Trophoblast cell (in vitro differentiated cells and primary cell): ENCODE results near the gene LINGO3.

Experiments
- DNase-seq, 2 donors: peaks; one replicate each; pipeline ENCODE4 v3.0.0-alpha.2; 2016
- H2AFZ ChIP-seq: 2 replicates; pipeline ENCODE4 v1.6.1; 2013; ENCODE audit warnings: low read length, moderate library complexity, mild to moderate bottlenecking; ENCODE audit not compliant: insufficient read depth, poor library complexity
- H2AK5ac ChIP-seq: 2 replicates; pipeline ENCODE4 v1.6.1; 2013; ENCODE audit warnings: mild to moderate bottlenecking, low read length
- H2BK120ac ChIP-seq: 2 replicates; pipeline ENCODE4 v1.6.1; 2013; ENCODE audit warnings: low read length, mild to moderate bottlenecking, moderate library complexity; ENCODE audit not compliant: insufficient read depth, poor library complexity
- H2BK12ac ChIP-seq: 2 replicates; pipeline ENCODE4 v1.6.1; 2013; ENCODE audit warnings: mild to moderate bottlenecking, low read length, moderate library complexity
- H2BK5ac ChIP-seq: 2 replicates; pipeline ENCODE4 v1.6.1; 2013; ENCODE audit warnings: low read length, low read depth, moderate library complexity, mild to moderate bottlenecking; ENCODE audit not compliant: poor library complexity
- H3K14ac ChIP-seq: 2 replicates; pipeline ENCODE4 v1.6.1; 2013; ENCODE audit warnings: mild to moderate bottlenecking, low read length
- H3K18ac ChIP-seq: 2 replicates; pipeline ENCODE4 v1.6.1; 2013; ENCODE audit warnings: mild to moderate bottlenecking, low read length
- H3K23ac ChIP-seq: 2 replicates; pipeline ENCODE4 v1.6.1; 2013; ENCODE audit warnings: low read length
- H3K27ac ChIP-seq: 2 replicates; pipeline ENCODE4 v1.5.1; 2013; ENCODE audit warnings: low read depth, mild to moderate bottlenecking, inconsistent platforms, low read length, moderate library complexity
- H3K27me3 ChIP-seq: 2 replicates; pipeline ENCODE4 v1.6.1; 2013; ENCODE audit warnings: inconsistent platforms, mild to moderate bottlenecking, low read length, moderate library complexity; ENCODE audit not compliant: insufficient read depth
- H3K36me3 ChIP-seq, 2 experiments: 1 replicate in 1 of 2; 2 replicates in 1 of 2; pipeline ENCODE4 v1.6.1; 2013; ENCODE audit warnings: low read length in 2 of 2, mild to moderate bottlenecking in 2 of 2, moderate library complexity in 1 of 2; ENCODE audit not compliant: insufficient read depth in 2 of 2, control insufficient read depth in 1 of 2
- H3K4ac ChIP-seq: 2 replicates; pipeline ENCODE4 v1.6.1; 2013; ENCODE audit warnings: low read depth, mild to moderate bottlenecking, low read length, moderate library complexity
- H3K4me1 ChIP-seq, 2 experiments: 1 replicate in 1 of 2; 2 replicates in 1 of 2; pipeline ENCODE4 v1.6.1; 2013; ENCODE audit warnings: low read length in 2 of 2, mild to moderate bottlenecking in 2 of 2, moderate library complexity in 1 of 2; ENCODE audit not compliant: insufficient read depth in 2 of 2, control insufficient read depth in 1 of 2
- H3K4me2 ChIP-seq: 2 replicates; pipeline ENCODE4 v1.6.1; 2013; ENCODE audit warnings: inconsistent platforms, mild to moderate bottlenecking, low read length, moderate library complexity
- H3K4me3 ChIP-seq: 2 replicates; pipeline ENCODE4 v1.5.1; 2013; ENCODE audit warnings: mild to moderate bottlenecking, low read depth, low read length, inconsistent platforms
- H3K79me1 ChIP-seq: one replicate; pipeline ENCODE4 v1.6.1; 2013; ENCODE audit warnings: low read length
- H3K79me2 ChIP-seq: 2 replicates; pipeline ENCODE4 v1.6.1; 2013; ENCODE audit warnings: low read length, mild to moderate bottlenecking; ENCODE audit not compliant: control insufficient read depth, insufficient read depth, poor library complexity
- H3K9ac ChIP-seq: 2 replicates; pipeline ENCODE4 v1.6.1; 2013; ENCODE audit warnings: mild to moderate bottlenecking, low read length
- H3K9me3 ChIP-seq: 2 replicates; pipeline ENCODE4 v1.6.1; 2013; ENCODE audit warnings: low read depth, mild to moderate bottlenecking, control low read depth, inconsistent platforms, low read length; ENCODE audit not compliant: insufficient read depth
- H4K12ac ChIP-seq: 2 replicates; pipeline ENCODE4 v1.6.1; 2013; ENCODE audit warnings: low read depth, mild to moderate bottlenecking, low read length, moderate library complexity
- H4K8ac ChIP-seq: 2 replicates; pipeline ENCODE4 v1.6.1; 2013; ENCODE audit warnings: low read depth, mild to moderate bottlenecking, low read length, moderate library complexity
- H4K91ac ChIP-seq: one replicate; pipeline ENCODE4 v1.6.1; 2013; ENCODE audit warnings: low read depth, mild to moderate bottlenecking, low read length, moderate library complexity
- WGBS: extraction: QIAGEN DNeasy Blood & Tissue Kit; methylation state at CpG from one replicate; pipeline ENCODE4 v1.1.7; 2013; ENCODE audit warnings: missing lambda C conversion rate; ENCODE audit not compliant: insufficient read length, insufficient coverage; ENCODE audit errors: extremely low coverage; 5-methylcytosine and 5-hydroxymethylcytosine counted together

Gene LINGO3

GRCh38 chr19:2341244-2341751 is 33.3 kb upstream of the LINGO3 start:
- peaks cover 4% of the 10 kb centered on the region for H3K79me2 ChIP-seq
- peak overlapping the region; percentile 94 for H4K91ac ChIP-seq
- peaks cover 4% of the 10 kb centered on the region for H3K9me3 ChIP-seq
- H3K27me3 ChIP-seq, result no peaks in the 10 kb centered on the region
- H3K4ac ChIP-seq, result peak overlapping the region; percentile 32
- no peak overlapping the region for H3K4me2 ChIP-seq
- H2BK12ac ChIP-seq, result peak overlapping the region; percentile 75
- H2BK120ac ChIP-seq, result peak overlapping the region; percentile 73
- no peak overlapping the region for H3K23ac ChIP-seq
- H3K4me1 ChIP-seq, result peaks cover 26 to 29% of the 10 kb centered on the region in 2 experiments
- peak overlapping the region; percentile 71 for H2BK5ac ChIP-seq
- no CpG with 5 or more reads among the region's 24 CpGs for WGBS
- no peak for DNase-seq
- H3K4me3 ChIP-seq, result no peak overlapping the region
- H2AFZ ChIP-seq, result no peak overlapping the region
- H3K18ac ChIP-seq, result peak overlapping the region; percentile 76
- H4K12ac ChIP-seq, result peak overlapping the region; percentile 17
- H3K27ac ChIP-seq, result peak overlapping the region; percentile 42
- H4K8ac ChIP-seq, result peak overlapping the region; percentile 55
- peak overlapping the region; percentile 61 for H2AK5ac ChIP-seq
- H3K79me1 ChIP-seq, result peaks cover 12% of the 10 kb centered on the region
- peaks cover 30% of the 10 kb centered on the region in 2 experiments for H3K36me3 ChIP-seq
- peak overlapping the region; percentile 61 for H3K14ac ChIP-seq
- H3K9ac ChIP-seq, result no peak overlapping the region

- Histone ChIP-seq H3K36me3 (peaks cover 27 to 30% of the 10 kb centered on the region in 2 experiments), H3K4me1 (peaks cover 26 to 29% of the 10 kb centered on the region in 2 experiments), H3K9ac (no peak overlapping the region), H2BK12ac (peak overlapping the region; percentile 75), H3K9me3 (peaks cover 6% of the 10 kb centered on the region), H3K79me2 (peaks cover 4% of the 10 kb centered on the region), H2BK120ac (peak overlapping the region; percentile 73), H3K14ac (peak overlapping the region; percentile 61), H3K23ac (no peak overlapping the region), H2BK5ac (peak overlapping the region; percentile 71), H4K91ac (peak overlapping the region; percentile 94), H3K4me2 (no peak overlapping the region), H4K8ac (peak overlapping the region; percentile 55), H3K79me1 (peaks cover 12% of the 10 kb centered on the region), H4K12ac (peak overlapping the region; percentile 17), H3K27ac (peak overlapping the region; percentile 42), H3K4me3 (no peak overlapping the region), H3K18ac (peak overlapping the region; percentile 76), H3K27me3 (no peaks in the 10 kb centered on the region), H2AK5ac (peak overlapping the region; percentile 61), H2AFZ (no peak overlapping the region), H3K4ac (peak overlapping the region; percentile 32)
- WGBS, result no CpG with 5 or more reads among the region's 38 CpGs
- peak; percentile 26 to 46 for DNase-seq
These were observed 32.7 kb upstream of the LINGO3 start for GRCh38 chr19:2340496-2341243.

- Histone ChIP-seq H4K91ac (peak overlapping the region; percentile 3), H3K4me3 (no peak overlapping the region), H3K4me1 (peaks cover 26 to 29% of the 10 kb centered on the region in 2 experiments), H3K4ac (no peak overlapping the region), H2BK12ac (no peak overlapping the region), H3K79me2 (peaks cover 4% of the 10 kb centered on the region), H2BK120ac (no peak overlapping the region), H3K36me3 (peaks cover 24 to 29% of the 10 kb centered on the region in 2 experiments), H3K27me3 (no peaks in the 10 kb centered on the region), H3K18ac (peak overlapping the region; percentile 10), H3K4me2 (no peak overlapping the region), H2AK5ac (no peak overlapping the region), H3K27ac (no peak overlapping the region), H3K79me1 (peaks cover 12% of the 10 kb centered on the region), H4K12ac (no peak overlapping the region), H4K8ac (no peak overlapping the region), H3K9me3 (peaks cover 9% of the 10 kb centered on the region), H3K14ac (no peak overlapping the region), H3K9ac (no peak overlapping the region), H2AFZ (no peak overlapping the region), H3K23ac (no peak overlapping the region), H2BK5ac (no peak overlapping the region)
- no CpG with 5 or more reads among the region's 52 CpGs for WGBS
- no peak for DNase-seq
These were observed 31.8 kb upstream of the LINGO3 start for GRCh38 chr19:2339644-2340310.

DNA sequence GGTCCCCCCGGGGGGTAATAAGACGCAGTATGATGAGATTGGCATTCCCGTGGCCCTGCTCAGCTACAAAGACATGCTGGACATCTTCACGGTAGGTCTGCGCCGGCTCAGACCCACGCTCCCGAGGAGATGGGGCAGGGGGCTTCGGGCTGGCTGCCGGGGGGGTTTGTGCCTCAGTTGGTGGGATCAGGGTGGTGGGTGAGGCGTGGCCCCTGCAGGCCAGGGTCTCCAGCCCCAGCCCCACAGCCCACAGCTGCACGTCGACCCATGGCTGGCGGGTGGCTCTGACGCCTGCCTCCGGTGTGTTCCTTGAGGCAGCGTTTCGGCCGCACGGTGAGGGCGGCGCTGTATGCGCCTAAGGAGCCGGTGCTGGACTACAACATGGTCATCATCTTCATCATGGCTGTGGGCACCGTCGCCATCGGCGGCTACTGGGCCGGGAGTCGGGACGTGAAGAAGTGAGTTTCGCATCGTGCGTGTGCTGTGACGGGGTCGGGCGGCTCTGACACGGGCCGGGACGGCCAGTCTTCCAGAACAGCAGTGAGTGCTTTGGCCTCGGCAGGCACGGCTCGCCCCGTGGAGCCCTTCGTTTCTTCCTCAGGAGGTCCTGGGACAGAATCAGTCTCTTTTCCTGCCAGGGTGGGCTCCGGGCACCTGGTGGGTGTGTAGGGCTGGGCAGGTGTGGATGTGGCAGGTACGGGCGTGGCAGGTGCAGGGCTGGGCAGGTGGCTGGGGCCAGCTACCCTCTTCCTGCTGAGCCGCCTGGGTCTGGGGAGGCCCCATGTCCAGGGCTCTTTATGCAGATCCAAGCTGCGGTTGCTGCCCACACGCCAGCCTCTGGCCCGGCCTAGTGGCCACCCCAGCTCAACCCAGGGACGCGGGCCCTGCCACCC is 31.0 kb upstream of the LINGO3 start:
- Histone ChIP-seq H4K91ac (peak overlapping the region; percentile 3), H2AFZ (no peak overlapping the region), H3K14ac (no peak overlapping the region), H3K18ac (no peak overlapping the region), H3K4me1 (peaks cover 26 to 29% of the 10 kb centered on the region in 2 experiments), H3K36me3 (peaks cover 20 to 29% of the 10 kb centered on the region in 2 experiments), H3K4me2 (no peak overlapping the region), H3K9me3 (peaks cover 9% of the 10 kb centered on the region), H4K12ac (no peak overlapping the region), H2BK12ac (no peak overlapping the region), H3K27ac (no peak overlapping the region), H3K4ac (no peak overlapping the region), H3K9ac (no peak overlapping the region), H2BK120ac (no peak overlapping the region), H3K4me3 (no peak overlapping the region), H2BK5ac (no peak overlapping the region), H2AK5ac (no peak overlapping the region), H3K79me1 (peaks cover 12% of the 10 kb centered on the region), H4K8ac (no peak overlapping the region), H3K23ac (no peak overlapping the region), H3K79me2 (peaks cover 4% of the 10 kb centered on the region), H3K27me3 (no peaks in the 10 kb centered on the region)
- no CpG with 5 or more reads among the region's 54 CpGs for WGBS
- no peak for DNase-seq
